ENCODE measurements around the gene TGFBR2.

The TGFBR2 gene

DNA sequence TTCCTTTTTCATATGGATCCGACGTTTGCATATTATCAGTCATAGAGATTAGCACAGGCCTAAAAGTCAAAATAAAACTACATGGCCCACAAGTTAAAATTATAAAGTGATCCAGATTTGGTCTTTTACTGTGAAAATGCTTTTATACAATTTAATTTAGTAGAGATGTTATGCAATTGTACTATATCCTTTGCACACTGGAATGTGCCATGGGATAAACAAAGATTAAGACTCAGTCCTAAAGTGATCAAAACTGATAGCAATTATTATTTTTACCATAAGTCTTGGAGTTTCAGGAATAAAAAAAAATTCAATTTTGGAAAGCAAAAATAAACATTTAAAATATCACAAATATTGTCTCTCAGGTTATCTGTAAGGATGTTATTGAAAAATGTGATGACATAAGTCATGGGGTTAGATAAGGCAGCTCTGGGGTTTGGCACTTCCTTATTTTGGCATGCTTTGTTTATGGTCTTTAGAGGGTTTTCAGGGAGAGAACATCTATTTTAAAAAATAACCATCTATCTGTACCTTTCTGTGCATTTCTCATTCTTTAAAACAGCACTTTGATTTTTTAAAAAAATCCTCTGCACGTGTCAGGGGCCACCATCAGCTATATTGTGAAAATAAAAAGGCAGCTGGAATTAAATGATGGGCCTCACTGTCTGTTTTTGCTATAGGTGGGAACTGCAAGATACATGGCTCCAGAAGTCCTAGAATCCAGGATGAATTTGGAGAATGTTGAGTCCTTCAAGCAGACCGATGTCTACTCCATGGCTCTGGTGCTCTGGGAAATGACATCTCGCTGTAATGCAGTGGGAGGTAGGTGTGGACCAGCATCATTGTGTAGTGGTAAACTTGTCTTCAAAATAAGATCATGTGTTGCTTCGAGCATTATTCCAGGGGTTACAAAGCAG lies 67.3 kb downstream of the TGFBR2 start:
- DNase-seq (ENCODE audit: low read depth in 3 of 3): no peak

DNA sequence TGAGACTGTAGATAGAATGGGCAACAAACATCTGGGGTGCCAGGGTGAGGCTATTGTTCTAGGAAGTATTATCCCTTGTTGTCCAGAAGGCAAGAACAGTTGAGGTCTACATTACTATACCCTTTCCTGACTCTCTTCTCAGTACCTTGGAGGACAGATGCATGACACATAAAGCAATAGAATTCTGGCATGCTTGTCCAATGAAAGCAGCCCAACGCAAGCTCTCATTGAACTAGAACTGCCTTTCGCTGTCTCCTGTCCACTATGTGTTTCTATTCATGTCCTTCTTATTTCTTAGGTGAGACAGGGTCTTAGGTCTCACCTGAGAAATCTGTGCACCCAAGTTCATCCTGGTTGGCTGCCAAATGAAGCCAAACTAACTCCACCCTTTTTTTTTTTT lies 68.6 kb downstream of the TGFBR2 start:
- DNase-seq (ENCODE audit: low read depth in 3 of 3): no peak

DNA sequence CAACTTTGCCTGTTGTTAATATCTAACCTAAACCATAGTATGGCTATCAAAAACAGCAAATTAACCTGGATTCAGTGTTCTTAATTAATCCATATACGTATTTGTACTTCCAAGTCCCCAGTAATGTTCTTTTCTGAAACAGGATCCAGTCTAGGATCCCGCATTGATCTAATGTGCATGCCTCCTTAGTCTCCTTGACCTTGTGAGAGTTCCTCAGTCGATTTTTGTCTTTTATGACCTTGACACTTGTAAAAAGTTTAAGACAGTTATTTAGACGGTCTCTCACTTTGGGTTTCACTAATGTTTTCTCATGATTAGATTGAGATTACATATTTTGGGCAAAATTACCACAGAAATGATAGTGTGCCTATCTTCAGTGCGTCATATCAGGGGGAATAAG lies 69.4 kb downstream of the TGFBR2 start:
- no peak for DNase-seq (ENCODE audit: low read depth in 3 of 3)

DNA sequence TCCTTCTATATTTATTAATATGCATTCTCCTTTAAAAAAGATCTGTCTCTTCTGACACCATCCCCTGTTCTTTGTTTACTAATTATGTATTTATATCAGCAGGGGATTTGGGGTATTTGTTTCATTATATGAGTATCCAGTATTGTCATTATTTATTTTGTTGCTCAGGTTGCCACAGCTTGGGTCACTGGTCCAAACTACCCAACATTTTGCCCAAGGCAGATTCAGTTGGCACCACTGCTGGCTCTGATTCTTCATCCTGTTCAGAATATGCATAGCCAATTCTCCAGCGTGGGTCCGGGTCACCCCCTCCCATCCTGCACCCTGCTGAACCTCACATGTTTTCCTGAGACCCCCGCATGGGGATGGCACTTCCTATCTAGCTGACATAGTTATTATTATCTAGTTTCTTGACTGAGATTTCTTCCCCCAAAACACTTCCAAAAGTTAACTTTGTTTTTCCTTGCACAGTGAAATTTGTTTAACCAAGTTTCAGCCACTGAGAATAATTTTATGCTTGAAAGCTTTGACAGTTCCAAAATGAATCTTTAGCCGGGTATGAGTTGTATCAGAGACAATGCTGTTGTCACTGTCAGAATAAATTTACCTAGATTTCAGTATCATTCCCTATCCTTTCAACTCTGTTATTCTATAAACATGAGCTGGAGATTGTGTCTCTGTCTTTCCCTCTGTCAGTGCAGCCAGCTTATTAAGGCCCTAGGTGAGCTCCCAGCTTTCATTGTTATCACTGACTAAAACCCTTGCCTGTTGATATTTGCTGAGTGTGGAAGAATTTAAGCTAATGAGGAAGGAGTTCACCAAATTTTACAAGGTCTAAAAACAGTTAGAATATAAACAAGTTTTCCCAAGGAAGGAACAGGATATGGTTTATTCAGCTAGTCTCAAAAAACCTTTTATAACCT lies 70.3 kb downstream of the TGFBR2 start:
- DNase-seq (ENCODE audit: low read depth in 3 of 3): no peak

DNA sequence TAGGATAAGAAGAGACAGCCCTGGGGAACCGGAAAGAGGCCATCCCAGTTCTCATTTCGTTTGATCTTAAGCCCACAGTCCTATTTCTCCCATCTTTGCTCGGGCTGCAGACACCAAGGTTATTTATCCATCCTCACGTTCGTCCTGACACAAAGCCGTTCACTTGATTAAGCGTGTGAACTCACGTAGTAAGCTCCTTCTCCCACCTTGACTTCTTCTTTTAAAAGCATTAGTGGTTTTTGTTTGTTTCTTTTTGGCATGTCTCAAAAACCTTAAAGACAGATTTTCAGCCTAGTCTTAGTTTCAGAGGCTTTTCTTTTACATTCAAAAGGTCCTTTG lies 70.9 kb downstream of the TGFBR2 start:
- DNase-seq (ENCODE audit: low read depth in 3 of 3): no peak

DNA sequence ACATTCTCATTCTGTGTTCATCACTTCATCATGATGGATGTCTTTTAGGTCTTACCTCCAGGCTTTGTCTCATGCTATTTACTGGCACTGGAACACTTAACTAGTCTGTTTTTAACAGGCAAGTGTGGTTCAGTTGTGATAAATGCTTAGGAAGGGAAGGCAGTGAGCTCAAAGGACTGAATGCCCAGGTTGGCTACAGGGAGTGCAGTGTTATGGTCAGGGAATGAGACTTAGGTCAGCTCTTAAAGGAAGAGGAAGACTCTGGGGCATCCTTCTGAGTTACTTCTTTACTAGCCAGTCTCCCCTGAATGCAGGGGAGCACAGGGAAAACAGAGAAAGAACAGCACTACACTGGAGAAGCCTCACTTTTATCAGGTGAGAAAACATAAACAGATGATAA lies 72.6 kb downstream of the TGFBR2 start:
- no peak for DNase-seq (ENCODE audit: low read depth in 3 of 3)

DNA sequence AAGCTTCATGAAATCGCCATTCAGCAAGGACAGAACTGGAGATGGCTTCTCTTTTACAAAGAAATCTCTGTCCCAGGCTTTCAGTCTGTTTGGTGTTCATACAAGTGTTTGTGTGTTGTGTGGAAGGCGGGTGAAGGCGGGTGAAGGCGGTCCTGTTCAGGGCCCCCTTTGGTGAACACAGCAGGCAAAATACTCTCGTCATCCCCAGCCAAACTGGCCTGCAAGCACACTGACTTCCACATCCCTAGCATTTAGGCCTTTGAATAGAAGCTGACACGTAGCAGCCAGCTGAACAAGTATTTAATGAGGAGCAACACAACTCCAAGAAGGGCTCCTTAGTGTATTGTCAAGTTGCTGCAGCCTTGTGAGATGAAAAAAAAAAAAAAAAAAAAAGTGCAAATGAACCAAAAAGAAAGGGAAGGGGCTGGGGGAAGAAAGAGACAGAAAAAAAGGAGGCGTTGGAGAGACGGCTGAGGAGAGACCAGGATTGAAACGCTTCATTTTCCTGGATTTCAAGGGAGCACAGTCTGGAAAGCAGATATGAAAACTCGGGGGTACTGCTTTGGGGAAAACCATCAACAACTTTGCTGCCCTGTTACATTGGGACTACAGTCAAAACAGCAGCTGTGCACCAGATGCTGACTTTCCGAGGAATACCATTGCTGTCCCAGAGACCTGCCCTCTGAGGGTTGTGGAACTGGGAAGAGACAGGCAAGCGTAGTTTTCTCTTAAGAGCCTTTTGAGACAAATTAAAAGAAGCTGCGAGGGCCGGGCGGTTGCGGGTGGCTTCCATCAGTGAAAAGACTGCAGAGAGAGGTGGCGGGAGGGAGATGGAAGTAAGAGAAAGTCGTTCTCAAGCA lies 74.6 kb downstream of the TGFBR2 start:
- no peak for DNase-seq (ENCODE audit: low read depth in 3 of 3)

DNA sequence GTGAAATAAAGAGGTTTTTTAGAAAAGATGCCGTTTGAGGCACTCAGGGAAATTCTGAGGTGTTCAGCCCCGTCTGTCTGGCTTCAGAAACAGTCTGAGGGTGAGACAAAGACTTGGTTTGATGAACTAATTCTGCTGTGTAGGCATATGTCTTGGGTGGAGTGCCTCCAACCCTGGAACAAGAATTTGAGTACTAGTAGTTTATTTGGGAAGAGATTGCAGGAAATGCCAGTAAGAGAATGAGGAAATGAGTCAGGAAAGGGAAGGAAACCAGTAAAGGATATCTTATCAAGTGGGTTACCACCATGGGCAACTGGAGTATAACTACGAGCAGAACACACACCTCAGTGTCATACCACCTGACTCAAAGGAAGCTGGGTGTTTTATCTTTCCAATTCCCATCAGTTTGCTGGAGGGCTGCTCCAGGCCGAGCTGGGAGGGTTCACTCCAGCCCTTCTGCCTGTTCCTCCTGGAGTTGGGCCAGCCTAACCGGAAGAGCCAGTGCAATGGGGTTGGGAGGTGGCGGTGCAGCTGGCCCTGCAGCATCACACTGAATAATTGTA lies 75.3 kb downstream of the TGFBR2 start:
- no peak for DNase-seq (ENCODE audit: low read depth in 3 of 3)

DNA sequence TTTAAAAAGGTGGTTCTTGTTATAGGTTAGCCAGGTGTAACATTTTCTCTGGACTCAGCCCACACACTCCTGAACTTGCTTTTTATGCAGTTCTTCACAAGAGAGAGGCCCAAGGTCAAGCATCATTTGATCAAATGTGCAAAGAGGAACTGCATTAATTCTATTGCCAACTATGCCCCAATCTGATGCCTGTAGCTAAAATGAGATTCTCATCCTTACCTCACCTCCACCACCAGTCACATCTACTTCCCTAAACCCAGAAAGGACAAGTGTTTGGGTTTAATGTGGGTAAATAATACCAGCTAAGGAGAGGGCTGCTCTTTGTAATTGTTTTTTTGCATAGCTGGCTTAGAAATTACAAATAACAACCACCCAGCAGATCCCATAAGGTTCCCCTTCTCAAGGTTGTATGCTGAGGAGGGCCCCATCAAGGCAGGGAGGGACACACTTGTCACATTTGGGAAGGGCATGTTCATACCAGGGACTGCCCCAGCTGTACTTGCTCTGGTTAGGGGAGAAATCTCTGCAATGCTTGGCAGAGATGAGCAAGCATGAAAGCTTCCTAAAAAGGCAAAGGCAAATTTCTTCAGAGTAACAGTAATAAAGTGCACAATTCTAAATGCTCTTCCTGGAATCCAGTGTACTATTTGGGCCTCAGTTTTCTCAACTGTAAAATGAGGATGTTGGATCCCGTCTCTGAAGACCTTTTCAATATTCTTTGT lies 76.2 kb downstream of the TGFBR2 start:
- no peak for DNase-seq (ENCODE audit: low read depth in 3 of 3)

DNA sequence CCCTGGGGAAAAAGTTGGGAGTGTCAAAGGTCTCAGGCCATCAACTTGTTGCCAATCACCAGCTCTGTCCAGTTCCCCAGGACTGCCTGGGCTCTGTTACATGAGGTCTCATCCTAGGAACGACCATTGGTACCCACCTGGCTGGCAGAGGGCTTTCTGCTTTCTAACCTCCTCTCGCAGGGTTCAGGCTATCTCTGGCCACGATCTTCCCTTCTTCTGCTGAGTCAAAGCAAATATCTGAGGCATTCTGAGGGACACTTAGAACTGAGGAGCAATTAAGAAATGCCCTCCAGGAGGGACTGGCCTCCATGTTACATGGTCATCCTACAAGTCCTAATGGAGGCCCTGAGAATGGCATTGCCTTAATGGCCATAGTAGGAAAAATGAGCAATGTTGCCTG lies 77.4 kb downstream of the TGFBR2 start:
- DNase-seq (ENCODE audit: low read depth in 3 of 3): no peak

DNA sequence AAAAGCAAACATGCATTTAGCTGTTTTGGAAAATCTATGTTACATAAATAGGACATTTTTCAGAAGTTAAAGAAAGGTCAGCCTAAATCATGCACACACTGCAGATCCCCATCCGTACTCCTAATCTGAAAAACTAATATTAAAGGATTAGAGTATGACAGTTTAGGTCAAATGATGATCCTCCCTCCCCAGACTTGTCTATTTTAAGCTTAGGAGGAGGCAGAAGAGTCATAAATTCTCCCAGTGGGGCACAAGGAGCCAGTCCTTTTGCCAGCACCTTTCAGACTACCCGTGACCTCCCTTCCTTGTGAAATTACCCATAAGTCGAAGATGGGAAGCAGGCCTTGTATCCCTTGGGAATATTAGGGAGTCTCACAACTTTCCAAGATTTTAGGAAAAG lies 78.0 kb downstream of the TGFBR2 start:
- DNase-seq (ENCODE audit: low read depth in 3 of 3): no peak

DNA sequence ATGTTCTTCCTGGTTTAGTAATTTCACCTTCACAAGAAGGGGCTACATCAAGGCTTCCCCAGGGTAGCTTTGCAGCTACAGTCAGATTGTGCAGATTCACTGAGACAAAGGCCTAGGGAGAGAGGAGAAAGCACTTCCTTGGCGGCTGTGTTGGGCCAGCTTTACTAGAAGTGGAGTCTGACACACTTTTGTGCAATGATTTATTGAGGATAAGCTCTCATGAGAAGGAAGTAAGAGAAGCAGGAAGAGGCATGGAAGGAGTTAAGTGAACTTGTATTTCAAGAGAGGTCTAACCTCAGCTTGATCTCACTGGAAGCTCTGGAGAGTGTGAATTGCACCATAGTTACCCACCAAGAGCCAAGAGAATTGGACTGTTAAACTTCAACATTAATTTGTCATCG lies 78.9 kb downstream of the TGFBR2 start:
- no peak for DNase-seq (ENCODE audit: low read depth in 3 of 3)

DNA sequence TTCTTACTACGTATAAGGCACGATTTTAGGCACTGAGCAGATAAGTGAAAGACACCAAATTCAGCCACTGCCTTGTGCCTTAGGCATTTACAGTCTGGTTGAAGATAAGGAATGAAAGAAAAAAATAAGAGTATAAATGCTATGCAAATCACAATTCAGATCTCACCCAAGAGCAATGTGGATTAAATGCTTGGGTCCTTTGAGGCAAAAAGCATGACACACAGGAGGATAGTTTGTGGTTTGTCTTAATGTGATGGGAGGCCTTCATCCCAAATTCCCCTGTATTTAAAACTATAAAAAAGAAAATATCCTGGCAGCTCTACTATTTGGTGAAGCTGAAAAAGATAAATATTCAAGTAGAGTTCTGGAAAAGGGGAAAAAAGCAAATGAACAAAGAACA lies 79.8 kb downstream of the TGFBR2 start:
- no peak for DNase-seq (ENCODE audit: low read depth in 3 of 3)

DNA sequence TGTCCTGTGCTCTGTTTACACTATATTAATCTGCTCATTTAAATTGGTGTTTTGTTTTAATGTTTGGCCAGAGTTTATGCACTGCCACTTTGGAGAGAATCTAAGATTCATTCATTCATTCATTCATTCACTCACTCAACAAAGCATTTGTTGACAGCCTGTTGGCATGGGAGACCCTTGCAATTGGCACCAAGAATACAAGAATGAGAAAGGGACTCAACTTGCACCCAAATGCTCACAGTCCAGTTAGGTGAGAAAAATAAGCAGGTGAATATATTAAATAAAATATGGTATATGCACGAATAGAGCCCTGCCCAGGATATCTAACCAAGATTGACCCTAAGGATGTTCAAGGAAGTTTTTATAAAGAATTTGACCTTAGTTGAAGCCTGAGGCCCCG lies 80.4 kb downstream of the TGFBR2 start:
- no peak for DNase-seq (ENCODE audit: low read depth in 3 of 3)

DNA sequence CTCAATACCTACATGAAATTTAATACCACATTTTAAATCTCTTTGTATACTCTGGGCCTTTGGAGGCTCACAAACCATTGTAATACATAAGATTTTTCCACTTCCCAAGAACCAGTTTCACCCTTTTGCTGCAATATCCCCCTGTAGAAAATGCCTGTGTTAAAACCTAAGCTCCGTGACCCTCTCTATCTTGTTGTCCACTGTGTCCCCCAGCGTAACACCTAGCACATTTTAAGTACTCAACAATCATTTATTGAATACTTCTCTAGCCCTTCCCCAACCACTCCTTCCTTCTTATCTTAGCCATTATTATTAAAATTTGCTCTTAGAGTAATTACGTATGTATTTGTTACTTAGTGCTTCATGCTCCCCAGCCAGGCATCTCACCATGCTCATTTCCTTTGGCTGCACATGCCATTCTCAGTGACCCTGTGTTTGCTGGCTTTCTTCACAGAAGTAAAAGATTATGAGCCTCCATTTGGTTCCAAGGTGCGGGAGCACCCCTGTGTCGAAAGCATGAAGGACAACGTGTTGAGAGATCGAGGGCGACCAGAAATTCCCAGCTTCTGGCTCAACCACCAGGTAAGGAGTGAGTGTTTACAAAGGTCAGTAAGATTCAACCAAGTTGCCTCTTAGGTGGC lies 81.6 kb downstream of the TGFBR2 start:
- DNase-seq (ENCODE audit: low read depth in 3 of 3): no peak

DNA sequence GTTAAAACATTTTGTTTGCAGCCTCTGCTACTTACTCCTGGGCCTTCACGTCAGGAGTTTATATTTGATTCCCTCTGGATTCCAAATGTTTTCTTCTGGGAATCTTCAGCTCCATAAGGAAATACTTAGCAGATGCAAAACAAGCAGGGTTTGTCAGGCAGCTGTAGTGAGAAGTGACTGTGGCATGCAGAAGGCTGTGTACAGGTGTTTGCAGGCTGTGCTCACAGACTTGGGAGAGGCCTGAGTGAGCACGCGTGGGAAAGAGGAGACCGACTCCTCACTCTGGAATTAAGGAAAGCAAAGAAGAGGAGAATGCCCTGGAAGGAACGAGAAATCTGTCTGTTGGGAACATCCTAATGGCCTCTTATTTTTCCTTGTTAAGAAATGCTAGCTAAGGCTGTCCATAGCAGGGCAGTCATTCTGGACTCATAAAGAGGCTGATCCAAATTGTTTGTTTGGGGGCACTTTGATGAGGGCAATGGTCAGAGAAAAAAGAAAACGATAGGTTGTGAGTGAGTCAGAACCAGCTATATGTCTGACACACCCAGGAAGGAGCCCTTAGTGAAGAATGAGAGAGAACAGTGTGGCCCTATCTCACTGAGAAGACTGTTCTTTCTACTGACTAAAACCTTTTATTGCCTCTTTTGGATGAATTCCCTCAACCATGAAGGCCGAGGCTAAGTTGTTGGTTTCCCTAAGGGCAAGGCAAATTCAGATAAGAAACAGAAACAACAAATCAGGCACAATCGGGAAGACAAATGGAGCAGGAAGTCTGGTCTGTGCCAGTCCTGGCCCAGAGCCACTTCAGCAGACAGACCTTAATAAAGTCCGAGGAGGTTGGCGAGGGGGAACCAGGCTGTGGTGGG lies 82.6 kb downstream of the TGFBR2 start:
- no peak for DNase-seq (ENCODE audit: low read depth in 3 of 3)

DNA sequence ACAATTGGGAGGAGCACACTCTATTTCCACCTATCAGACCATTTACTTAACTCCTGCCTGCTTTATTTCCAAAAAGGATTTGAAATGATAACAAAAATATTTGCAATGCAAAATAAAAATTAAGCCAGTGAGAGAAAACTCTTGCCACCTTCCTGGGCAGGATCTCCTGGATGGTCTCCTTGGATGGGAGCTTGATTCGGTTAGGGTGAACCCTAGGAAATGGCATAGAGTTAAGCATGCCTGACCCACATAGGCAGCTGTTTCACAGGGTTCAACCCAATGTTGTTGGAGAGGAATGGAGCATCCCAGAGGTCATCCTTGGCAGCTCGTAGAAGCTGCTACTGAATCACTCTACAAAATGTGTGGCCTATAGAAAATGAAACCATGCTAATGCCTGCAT lies 83.8 kb downstream of the TGFBR2 start:
- DNase-seq (ENCODE audit: low read depth in 3 of 3): no peak

DNA sequence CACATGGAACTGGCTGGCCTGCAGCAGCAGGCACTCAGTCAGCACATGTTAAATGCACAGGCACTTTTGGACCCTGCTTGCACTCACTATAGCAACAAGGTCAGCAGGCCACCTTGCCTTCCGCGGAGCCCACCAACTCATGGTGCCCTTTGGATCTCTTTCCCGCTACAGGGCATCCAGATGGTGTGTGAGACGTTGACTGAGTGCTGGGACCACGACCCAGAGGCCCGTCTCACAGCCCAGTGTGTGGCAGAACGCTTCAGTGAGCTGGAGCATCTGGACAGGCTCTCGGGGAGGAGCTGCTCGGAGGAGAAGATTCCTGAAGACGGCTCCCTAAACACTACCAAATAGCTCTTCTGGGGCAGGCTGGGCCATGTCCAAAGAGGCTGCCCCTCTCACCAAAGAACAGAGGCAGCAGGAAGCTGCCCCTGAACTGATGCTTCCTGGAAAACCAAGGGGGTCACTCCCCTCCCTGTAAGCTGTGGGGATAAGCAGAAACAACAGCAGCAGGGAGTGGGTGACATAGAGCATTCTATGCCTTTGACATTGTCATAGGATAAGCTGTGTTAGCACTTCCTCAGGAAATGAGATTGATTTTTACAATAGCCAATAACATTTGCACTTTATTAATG lies 85.0 kb downstream of the TGFBR2 start:
- no peak for DNase-seq (ENCODE audit: low read depth in 3 of 3)

DNA sequence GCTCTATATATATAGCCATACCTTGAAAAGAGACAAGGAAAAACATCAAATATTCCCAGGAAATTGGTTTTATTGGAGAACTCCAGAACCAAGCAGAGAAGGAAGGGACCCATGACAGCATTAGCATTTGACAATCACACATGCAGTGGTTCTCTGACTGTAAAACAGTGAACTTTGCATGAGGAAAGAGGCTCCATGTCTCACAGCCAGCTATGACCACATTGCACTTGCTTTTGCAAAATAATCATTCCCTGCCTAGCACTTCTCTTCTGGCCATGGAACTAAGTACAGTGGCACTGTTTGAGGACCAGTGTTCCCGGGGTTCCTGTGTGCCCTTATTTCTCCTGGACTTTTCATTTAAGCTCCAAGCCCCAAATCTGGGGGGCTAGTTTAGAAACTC lies 85.5 kb downstream of the TGFBR2 start:
- no peak for DNase-seq (ENCODE audit: low read depth in 3 of 3)
